ENCODE results near the gene HOXD3. TPM values are rescaled to one million over a fixed set of nuclear protein-coding genes. Genes with fewer than 3 reads are reported as not detected.

Gene HOXD3
- total RNA-seq, 2 experiments from 2014 or later: not detected

- H3K36me3 Mint-ChIP-seq (ENCODE audit: low read depth): no peaks in the 10 kb centered on the region
- peak overlapping the region; percentile 32 for H3K4me3 Mint-ChIP-seq
- no peaks in the 10 kb centered on the region for H3K9me3 Mint-ChIP-seq
- intact Hi-C loops (cut with micrococcal nuclease): loop anchor here (2.0 kb wide), 1 partner anchor 25 kb away; no protein-coding TSS in a partner anchor
- H3K4me1 Mint-ChIP-seq (ENCODE audit: low read depth): peaks cover 26% of the 10 kb centered on the region
- CTCF ChIA-PET: no interaction called here
- H3K27ac Mint-ChIP-seq: no peak overlapping the region
- no peak for DNase-seq
- H3K27me3 Mint-ChIP-seq (ENCODE audit: low read depth): peaks cover 74% of the 10 kb centered on the region
These were observed 535 bp downstream of the HOXD3 start for GRCh38 chr2:176157499-176158185.

GRCh38 chr2:176158186-176158591 lies 1.1 kb downstream of the HOXD3 start:
- no peaks in the 10 kb centered on the region for H3K36me3 Mint-ChIP-seq (ENCODE audit: low read depth)
- H3K27me3 Mint-ChIP-seq (ENCODE audit: low read depth): peaks cover 74% of the 10 kb centered on the region
- H3K9me3 Mint-ChIP-seq: no peaks in the 10 kb centered on the region
- no peak for DNase-seq
- peak overlapping the region; percentile 29 for H3K4me3 Mint-ChIP-seq
- peaks cover 24% of the 10 kb centered on the region for H3K4me1 Mint-ChIP-seq (ENCODE audit: low read depth)
- no peak overlapping the region for H3K27ac Mint-ChIP-seq
- CTCF ChIA-PET: no interaction called here
- intact Hi-C loops (cut with micrococcal nuclease): loop anchor here (2.0 kb wide), 1 partner anchor 25 kb away; no protein-coding TSS in a partner anchor

- no peaks in the 10 kb centered on the region for H3K9me3 Mint-ChIP-seq
- intact Hi-C loops (cut with micrococcal nuclease): loop anchor here (2.0 kb wide), 1 partner anchor 26 kb away; no protein-coding TSS in a partner anchor
- H3K27ac Mint-ChIP-seq: no peak overlapping the region
- no peak for DNase-seq
- no peak overlapping the region for H3K4me3 Mint-ChIP-seq
- peaks cover 77% of the 10 kb centered on the region for H3K27me3 Mint-ChIP-seq (ENCODE audit: low read depth)
- CTCF ChIA-PET: no interaction called here
- H3K4me1 Mint-ChIP-seq (ENCODE audit: low read depth): peaks cover 27% of the 10 kb centered on the region
- H3K36me3 Mint-ChIP-seq (ENCODE audit: low read depth): no peaks in the 10 kb centered on the region
These were observed 2.0 kb downstream of the HOXD3 start for GRCh38 chr2:176158855-176159662.

GRCh38 chr2:176159663-176160250 lies 2.6 kb downstream of the HOXD3 start:
- Mint-ChIP-seq H3K27ac (no peak overlapping the region), H3K36me3 (ENCODE audit: low read depth) (peaks cover 1% of the 10 kb centered on the region), H3K27me3 (ENCODE audit: low read depth) (peaks cover 78% of the 10 kb centered on the region), H3K9me3 (no peaks in the 10 kb centered on the region), H3K4me1 (ENCODE audit: low read depth) (peaks cover 30% of the 10 kb centered on the region), H3K4me3 (no peak overlapping the region)
- intact Hi-C loops (cut with micrococcal nuclease): loop anchor here (2.0 to 5.0 kb wide), 2 partner anchors 27 to 37 kb away; partner anchors contain the start of gene HOXD9
- CTCF ChIA-PET: interaction anchor here (0.8 to 1.1 kb wide), 4 partner anchors 20 to 492 kb away, joined by 3 to 6 read pairs (median 4); no protein-coding TSS in a partner anchor
- DNase-seq: no peak

GRCh38 chr2:176160251-176160985 lies 3.3 kb downstream of the HOXD3 start:
- peaks cover 75% of the 10 kb centered on the region for H3K27me3 Mint-ChIP-seq (ENCODE audit: low read depth)
- intact Hi-C loops (cut with micrococcal nuclease): loop anchor here (5.0 kb wide), 1 partner anchor 38 kb away; the partner anchor contains the start of gene HOXD9
- DNase-seq: no peak
- H3K27ac Mint-ChIP-seq: no peak overlapping the region
- peaks cover 30% of the 10 kb centered on the region for H3K4me1 Mint-ChIP-seq (ENCODE audit: low read depth)
- no peaks in the 10 kb centered on the region for H3K9me3 Mint-ChIP-seq
- CTCF ChIA-PET: interaction anchor here (0.8 to 1.1 kb wide), 4 partner anchors 21 to 491 kb away, joined by 3 to 6 read pairs (median 4); no protein-coding TSS in a partner anchor
- peaks cover 1% of the 10 kb centered on the region for H3K36me3 Mint-ChIP-seq (ENCODE audit: low read depth)
- no peak overlapping the region for H3K4me3 Mint-ChIP-seq

- peaks cover 32% of the 10 kb centered on the region for H3K4me1 Mint-ChIP-seq (ENCODE audit: low read depth)
- no peak overlapping the region for H3K4me3 Mint-ChIP-seq
- no peaks in the 10 kb centered on the region for H3K9me3 Mint-ChIP-seq
- peaks cover 76% of the 10 kb centered on the region for H3K27me3 Mint-ChIP-seq (ENCODE audit: low read depth)
- CTCF ChIA-PET: interaction anchor here (0.6 to 1.8 kb wide), 6 partner anchors 11 to 293 kb away, joined by 3 to 8 read pairs (median 4); no protein-coding TSS in a partner anchor
- intact Hi-C loops (cut with micrococcal nuclease): loop anchor here (5.0 kb wide), 1 partner anchor 39 kb away; the partner anchor contains the start of gene HOXD9
- peaks cover 1% of the 10 kb centered on the region for H3K36me3 Mint-ChIP-seq (ENCODE audit: low read depth)
- H3K27ac Mint-ChIP-seq: no peak overlapping the region
- no peak for DNase-seq
These were observed 4.1 kb downstream of the HOXD3 start for GRCh38 chr2:176160986-176161824.

- CTCF ChIA-PET: interaction anchor here (0.6 to 1.8 kb wide), 8 partner anchors 10 to 995 kb away, joined by 3 to 8 read pairs (median 3); no protein-coding TSS in a partner anchor
- intact Hi-C loops (cut with micrococcal nuclease): loop anchor here (2.0 to 5.0 kb wide), 2 partner anchors 40 to 85 kb away; partner anchors contain the start of gene HOXD9
- H3K4me1 Mint-ChIP-seq (ENCODE audit: low read depth): peaks cover 30% of the 10 kb centered on the region
- peaks cover 77% of the 10 kb centered on the region for H3K27me3 Mint-ChIP-seq (ENCODE audit: low read depth)
- no peaks in the 10 kb centered on the region for H3K9me3 Mint-ChIP-seq
- DNase-seq: no peak
- H3K36me3 Mint-ChIP-seq (ENCODE audit: low read depth): peaks cover 1% of the 10 kb centered on the region
- no peak overlapping the region for H3K27ac Mint-ChIP-seq
- no peak overlapping the region for H3K4me3 Mint-ChIP-seq
These were observed 4.9 kb downstream of the HOXD3 start for GRCh38 chr2:176161825-176162626.

GRCh38 chr2:176162911-176163671 lies 6.0 kb downstream of the HOXD3 start:
- intact Hi-C loops (cut with micrococcal nuclease): loop anchor here (2.0 to 5.0 kb wide), 2 partner anchors 41 to 86 kb away; partner anchors contain the start of gene HOXD9
- no peak for DNase-seq
- CTCF ChIA-PET: interaction anchor here (1.0 to 1.8 kb wide), 5 partner anchors 9 to 291 kb away, joined by 3 to 8 read pairs (median 3); no protein-coding TSS in a partner anchor
- no peaks in the 10 kb centered on the region for H3K9me3 Mint-ChIP-seq
- H3K4me3 Mint-ChIP-seq: no peak overlapping the region
- H3K36me3 Mint-ChIP-seq (ENCODE audit: low read depth): peaks cover 1% of the 10 kb centered on the region
- H3K27me3 Mint-ChIP-seq (ENCODE audit: low read depth): peaks cover 79% of the 10 kb centered on the region
- no peak overlapping the region for H3K27ac Mint-ChIP-seq
- H3K4me1 Mint-ChIP-seq (ENCODE audit: low read depth): peaks cover 22% of the 10 kb centered on the region

GRCh38 chr2:176163672-176164056 lies 6.6 kb downstream of the HOXD3 start:
- H3K9me3 Mint-ChIP-seq: no peaks in the 10 kb centered on the region
- CTCF ChIA-PET: interaction anchor here (0.7 kb wide), 1 partner anchor 1141 kb away, joined by 3 read pairs; no protein-coding TSS in a partner anchor
- H3K27me3 Mint-ChIP-seq (ENCODE audit: low read depth): peaks cover 77% of the 10 kb centered on the region
- H3K36me3 Mint-ChIP-seq (ENCODE audit: low read depth): peaks cover 1% of the 10 kb centered on the region
- no peak for DNase-seq
- intact Hi-C loops (cut with micrococcal nuclease): loop anchor here (2.0 to 5.0 kb wide), 3 partner anchors 41 to 87 kb away; partner anchors contain the start of genes EVX2 and HOXD9
- H3K4me3 Mint-ChIP-seq: no peak overlapping the region
- H3K4me1 Mint-ChIP-seq (ENCODE audit: low read depth): peaks cover 17% of the 10 kb centered on the region
- no peak overlapping the region for H3K27ac Mint-ChIP-seq
